H1 (cell line): Measurements from ENCODE around the gene MEGF11. TPM values are rescaled to one million over a fixed set of nuclear protein-coding genes. Genes with fewer than 3 reads are reported as not detected.

Source experiments
- CTCF ChIA-PET: fragments of 300-600 bp; sonication (Branson Sonifier 250); formaldehyde crosslinking; loops from one replicate; lab custom pipeline; 2021; ENCODE audit not compliant: partially characterized antibody; lab: Charles Lee
- POLR2A ChIA-PET: fragments of 300-600 bp; sonication (Branson Sonifier 250); formaldehyde crosslinking; loops from one replicate; lab custom pipeline; 2021; ENCODE audit warnings: inconsistent platforms; ENCODE audit not compliant: partially characterized antibody; lab: Charles Lee
- DNase-seq, 2 experiments: peaks; one replicate each; pipeline versions ENCODE4 v3.0.0 to v3.0.0-alpha.2; 2010 to 2022; ENCODE audit warnings: low spot score in 2 of 2, low read depth in 1 of 2, mixed read lengths in 1 of 2
- FAIRE-seq: peaks from 2 replicates; lab custom pipeline; 2011; peaks lifted over from hg19 to GRCh38; lab: Jason Lieb, UNC
- H2AFZ ChIP-seq: 2 replicates; pipeline ENCODE4 v1.8.1; 2012; ENCODE audit warnings: low read length, inconsistent platforms
- H2AK5ac ChIP-seq: 2 replicates; pipeline ENCODE4 v1.6.1; 2013; ENCODE audit warnings: low read depth, low read length
- H2BK120ac ChIP-seq: replicated peaks from 2 replicates; pipeline ENCODE3; 2013; ENCODE audit warnings: low read depth, low read length, inconsistent platforms
- H2BK12ac ChIP-seq: 2 replicates; pipeline ENCODE4 v1.6.1; 2013; ENCODE audit warnings: low read depth, low read length
- H2BK15ac ChIP-seq: 2 replicates; pipeline ENCODE4 v1.6.1; 2013; ENCODE audit warnings: low read length
- H2BK20ac ChIP-seq: 2 replicates; pipeline ENCODE4 v1.6.1; 2013; ENCODE audit warnings: low read length
- H2BK5ac ChIP-seq: 2 replicates; pipeline ENCODE4 v1.6.1; 2013; ENCODE audit warnings: low read depth, low read length
- H3K14ac ChIP-seq: 2 replicates; pipeline ENCODE4 v1.6.1; 2013; ENCODE audit warnings: inconsistent platforms; ENCODE audit not compliant: insufficient read length
- H3K18ac ChIP-seq: 2 replicates; pipeline ENCODE4 v1.6.1; 2013; ENCODE audit warnings: low read length; ENCODE audit errors: extremely low read depth
- H3K23ac ChIP-seq: 2 replicates; pipeline ENCODE4 v1.6.1; 2013; ENCODE audit warnings: inconsistent platforms; ENCODE audit not compliant: insufficient read length
- H3K23me2 ChIP-seq: 2 replicates; pipeline ENCODE4 v1.6.1; 2013; ENCODE audit warnings: low read depth, low read length
- H3K27ac ChIP-seq: 2 replicates; pipeline ENCODE4 v1.6.1; 2011; ENCODE audit warnings: low read depth, low read length, inconsistent platforms
- H3K27me3 ChIP-seq, 4 experiments: replicated peaks in 1 of 4; 1 replicate in 1 of 4; 2 replicates in 3 of 4; pipeline versions ENCODE4 v1.6.1 to v1.8.1; 2011 to 2013; ENCODE audit warnings: low read length in 3 of 4, mild to moderate bottlenecking in 3 of 4, inconsistent platforms in 2 of 4, mixed read lengths in 2 of 4, moderate library complexity in 1 of 4; ENCODE audit not compliant: control insufficient read depth in 3 of 4, insufficient read depth in 3 of 4; ENCODE audit errors: extremely low read depth in 1 of 4
- H3K36me3 ChIP-seq, 4 experiments: 2 replicates each; pipeline versions ENCODE4 v1.6.1 to v1.8.1; 2011 to 2013; ENCODE audit warnings: mild to moderate bottlenecking in 4 of 4, low read length in 3 of 4, moderate library complexity in 2 of 4, control low read depth in 1 of 4, inconsistent platforms in 1 of 4; ENCODE audit not compliant: insufficient read depth in 4 of 4, control insufficient read depth in 2 of 4
- H3K4ac ChIP-seq: replicated peaks from 2 replicates; pipeline ENCODE3; 2013; ENCODE audit warnings: low read length, low read depth, mixed read lengths, inconsistent platforms; ENCODE audit not compliant: insufficient read length
- H3K4me1 ChIP-seq, 4 experiments: replicated peaks in 1 of 4; 1 replicate in 1 of 4; 2 replicates in 3 of 4; pipeline versions ENCODE4 v1.6.1 to v1.8.1; 2011 to 2013; ENCODE audit warnings: low read length in 3 of 4, inconsistent platforms in 2 of 4, mixed read lengths in 1 of 4; ENCODE audit not compliant: insufficient read depth in 4 of 4, control insufficient read depth in 3 of 4
- H3K4me2 ChIP-seq, 2 experiments: 2 replicates each; pipeline versions ENCODE4 v1.6.1 to v1.8.1; 2011 to 2013; ENCODE audit warnings: low read depth in 2 of 2, low read length in 2 of 2, control low read depth in 1 of 2, inconsistent platforms in 1 of 2, mild to moderate bottlenecking in 1 of 2; ENCODE audit not compliant: insufficient read depth in 1 of 2
- H3K4me3 ChIP-seq, 4 experiments: fragments of 200-600, 300-600 bp in 1 of 4; sonication (generic), shearing (Covaris generic), sonication (Bioruptor Twin) in 1 of 4; 2 replicates each; pipeline versions ENCODE4 v1.5.1 to v1.8.1; 2011 to 2016; ENCODE audit warnings: low read length in 4 of 4, low read depth in 3 of 4, control low read depth in 2 of 4, inconsistent platforms in 2 of 4, mild to moderate bottlenecking in 2 of 4, mixed read lengths in 1 of 4, moderate library complexity in 1 of 4; ENCODE audit not compliant: insufficient read depth in 2 of 4; ENCODE audit errors: extremely low read depth in 1 of 4
- H3K56ac ChIP-seq: replicated peaks from 2 replicates; pipeline ENCODE3; 2013; ENCODE audit warnings: low read depth, mild to moderate bottlenecking, mixed read lengths, low read length, inconsistent platforms; ENCODE audit not compliant: insufficient read length
- H3K79me1 ChIP-seq: 2 replicates; pipeline ENCODE4 v1.6.1; 2013; ENCODE audit warnings: low read depth, low read length, control low read depth
- H3K79me2 ChIP-seq, 2 experiments: 2 replicates each; pipeline versions ENCODE4 v1.6.1 to v1.8.1; 2012 to 2013; ENCODE audit warnings: low read length in 2 of 2, mild to moderate bottlenecking in 2 of 2, inconsistent platforms in 1 of 2; ENCODE audit not compliant: insufficient read depth in 2 of 2, control insufficient read depth in 1 of 2
- H3K9ac ChIP-seq, 4 experiments: replicated peaks in 1 of 4; 1 replicate in 1 of 4; 2 replicates in 3 of 4; pipeline versions ENCODE4 v1.6.1 to v1.8.1; 2011 to 2013; ENCODE audit warnings: low read depth in 3 of 4, low read length in 3 of 4, control low read depth in 2 of 4, mild to moderate bottlenecking in 2 of 4, moderate library complexity in 2 of 4, inconsistent platforms in 1 of 4; ENCODE audit errors: extremely low read depth in 1 of 4
- H3K9me3 ChIP-seq, 2 experiments: 2 replicates each; pipeline versions ENCODE4 v1.6.1 to v1.8.1; 2012 to 2013; ENCODE audit warnings: mild to moderate bottlenecking in 2 of 2, moderate library complexity in 2 of 2, control low read depth in 1 of 2, inconsistent platforms in 1 of 2, low read depth in 1 of 2, low read length in 1 of 2, mixed read lengths in 1 of 2; ENCODE audit not compliant: insufficient read depth in 2 of 2
- H4K20me1 ChIP-seq, 2 experiments: replicated peaks in 1 of 2; 2 replicates each; pipeline versions ENCODE3 to v1.8.1; 2011 to 2013; ENCODE audit warnings: inconsistent platforms in 2 of 2, low read length in 2 of 2, mild to moderate bottlenecking in 1 of 2; ENCODE audit not compliant: insufficient read depth in 2 of 2, control insufficient read depth in 1 of 2
- H4K5ac ChIP-seq: 2 replicates; pipeline ENCODE4 v1.6.1; 2013; ENCODE audit warnings: low read length, low read depth, mixed read lengths, inconsistent platforms; ENCODE audit not compliant: insufficient read length
- H4K8ac ChIP-seq: 2 replicates; pipeline ENCODE4 v1.8.0; 2013; ENCODE audit warnings: mild to moderate bottlenecking, moderate library complexity, low read length, inconsistent platforms; ENCODE audit not compliant: insufficient read depth; ENCODE audit errors: extremely low read depth
- H4K91ac ChIP-seq: replicated peaks from 2 replicates; pipeline ENCODE3; 2013; ENCODE audit warnings: low read length, mixed read lengths, inconsistent platforms; ENCODE audit not compliant: insufficient read length
- BRCA1 ChIP-seq: IDR thresholded peaks from 2 replicates; pipeline ENCODE4 v1.6.1; 2012; ENCODE audit warnings: low read depth, low read length, improper control_type of control experiment
- FOSL1 ChIP-seq: IDR thresholded peaks from 2 replicates; pipeline ENCODE4 v1.6.1; 2011; ENCODE audit warnings: mild to moderate bottlenecking, low read depth, low read length, moderate library complexity; ENCODE audit not compliant: insufficient read depth
- POU5F1 ChIP-seq: IDR thresholded peaks from 2 replicates; pipeline ENCODE4 v1.6.1; 2011; ENCODE audit warnings: low read depth, mild to moderate bottlenecking, low read length, moderate library complexity
- RAD21 ChIP-seq, 2 experiments: IDR thresholded peaks in 1 of 2; conservative IDR thresholded peaks in 1 of 2; 2 replicates each; pipeline ENCODE4 v1.6.1; 2011; ENCODE audit warnings: low read depth in 2 of 2, low read length in 2 of 2, improper control_type of control experiment in 1 of 2, inconsistent platforms in 1 of 2, mild to moderate bottlenecking in 1 of 2, moderate library complexity in 1 of 2
- TAF7 ChIP-seq: optimal IDR thresholded peaks from 2 replicates; pipeline ENCODE3; 2011; ENCODE audit warnings: low read depth, mild to moderate bottlenecking, inconsistent platforms, low read length, moderate library complexity, borderline replicate concordance
- TBP ChIP-seq: IDR thresholded peaks from 2 replicates; pipeline ENCODE4 v1.6.1; 2011; ENCODE audit warnings: low read depth, low read length, improper control_type of control experiment
- TCF12 ChIP-seq: IDR thresholded peaks from 2 replicates; pipeline ENCODE4 v1.6.1; 2011; ENCODE audit warnings: low read depth, mild to moderate bottlenecking, low read length
- TEAD4 ChIP-seq: IDR thresholded peaks from 2 replicates; pipeline ENCODE4 v1.6.1; 2012; ENCODE audit warnings: low read depth, low read length, inconsistent platforms, mixed read lengths
- WGBS, 2 experiments: shearing (Covaris generic) in 1 of 2; methylation state at CpG; one replicate each; pipeline versions ENCODE4 v1.1.6 to v1.1.7; 2013 to 2015; ENCODE audit warnings: low lambda C conversion rate in 2 of 2, mixed read lengths in 2 of 2, inconsistent platforms in 1 of 2, low coverage in 1 of 2, missing lambda C conversion rate in 1 of 2; ENCODE audit not compliant: insufficient replicate concordance in 2 of 2, insufficient coverage in 1 of 2, insufficient read length in 1 of 2; ENCODE audit errors: extremely low coverage in 1 of 2, missing lambda C conversion rate in 1 of 2; 5-methylcytosine and 5-hydroxymethylcytosine counted together
- polyA plus RNA-seq, 7 experiments: library from polyadenylated mRNA; depleted of rRNA in 3 of 7; stranded (reverse) in 5 of 7; unstranded in 2 of 7; fragments of >200 nt in 5 of 7; fragments of 200-250 nt in 2 of 7; gene quantifications; 1 replicate in 5 of 7; 2 replicates in 1 of 7; 4 replicates in 1 of 7; pipeline versions ENCODE4 v1.2.1 to v1.2.3, GENCODE V29; 2011 to 2013; ENCODE audit warnings: missing spikeins in 2 of 7, mixed read lengths in 2 of 7
- total RNA-seq: library from RNA; stranded (reverse); fragmentation: NEBNext Ultra II Directional; extraction: Animal tissue kit (Norgen Biotek cat#: 25700); gene quantifications from 2 replicates; pipeline ENCODE4 v1.2.1, GENCODE V29; 2021
- TF ChIP-seq, protein P1 (sequence below), 3 experiments: IDR thresholded peaks; 1 replicate in 2 of 3; 2 replicates in 1 of 3; pipeline versions ENCODE4 v1.5.1 to v1.6.1; 2011; ENCODE audit warnings: low read length in 3 of 3, mild to moderate bottlenecking in 3 of 3, inconsistent platforms in 2 of 3, low read depth in 1 of 3, moderate library complexity in 1 of 3; ENCODE audit not compliant: insufficient read depth in 1 of 3; ENCODE audit errors: control extremely low read depth in 1 of 3
- TF ChIP-seq, protein P2 (sequence below): IDR thresholded peaks from 2 replicates; pipeline ENCODE4 v1.6.1; 2011; ENCODE audit warnings: low read length, improper control_type of control experiment

Gene MEGF11
- total and polyA plus RNA-seq, 2 of the 8 experiments (the other 6 are each of a cell fraction or from before 2014, with no cell fraction given), result 4.4 to 4.8 TPM

DNA sequence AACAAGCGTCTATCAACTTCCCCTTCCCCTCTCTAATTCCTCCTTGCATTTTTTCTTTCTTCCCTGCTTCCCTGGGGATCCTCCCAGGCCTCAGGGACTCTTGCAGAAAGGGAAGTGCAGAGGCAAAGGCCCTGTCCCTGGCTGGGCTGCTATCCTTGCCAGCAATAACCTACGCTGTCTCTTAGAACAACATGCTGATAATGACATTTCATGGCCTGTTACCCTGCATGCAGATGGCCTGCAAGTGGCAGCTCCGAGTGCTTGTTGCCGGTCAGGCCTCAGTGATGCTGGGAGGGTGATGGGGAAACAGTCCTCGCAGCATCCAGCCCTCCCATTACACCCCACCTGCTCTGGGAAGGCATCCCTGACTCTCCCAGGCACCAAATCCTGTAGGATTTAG lies 216.7 kb downstream of the MEGF11 start:
- no peak for FAIRE-seq
- no peak overlapping the region for H4K8ac ChIP-seq
- no peak overlapping the region for H3K4me2 ChIP-seq
- no peak overlapping the region for H4K91ac ChIP-seq
- no peak overlapping the region for H2BK120ac ChIP-seq
- ChIA-PET CTCF (interaction anchor here (0.6 to 2.3 kb wide), 8 partner anchors 10 to 211 kb away, joined by 3 to 6 read pairs (median 4); no protein-coding TSS in a partner anchor), POLR2A (interaction anchor here (1.1 to 1.2 kb wide), 2 partner anchors 9 to 11 kb away, joined by 3 read pairs; no protein-coding TSS in a partner anchor)
- H2BK5ac ChIP-seq, result no peak overlapping the region
- no peak overlapping the region for H3K4me3 ChIP-seq
- no peaks in the 10 kb centered on the region for H3K23me2 ChIP-seq
- H3K18ac ChIP-seq, result no peak overlapping the region
- H3K36me3 ChIP-seq, result no peaks in the 10 kb centered on the region
- H2AK5ac ChIP-seq, result no peak overlapping the region
- H3K56ac ChIP-seq, result no peak overlapping the region
- H4K20me1 ChIP-seq, result no peaks in the 10 kb centered on the region
- no peak for DNase-seq
- no peak overlapping the region for H3K27ac ChIP-seq
- no peak overlapping the region; the same call in 1 of the 2 replicates for H2BK12ac ChIP-seq
- no peak overlapping the region for H3K14ac ChIP-seq
- no peak overlapping the region for H2AFZ ChIP-seq
- peaks cover 14 to 16% of the 10 kb centered on the region in 2 experiments for H3K9me3 ChIP-seq
- H3K79me2 ChIP-seq, result no peaks in the 10 kb centered on the region
- H2BK15ac ChIP-seq, result peak overlapping the region; percentile 4; the same call in 1 of the 2 replicates
- no peak overlapping the region for H3K23ac ChIP-seq
- peaks cover 16 to 31% (median 27%) of the 10 kb centered on the region in 4 experiments for H3K4me1 ChIP-seq
- H3K27me3 ChIP-seq, result peaks cover 0 to 2% (median 0%) of the 10 kb centered on the region in 4 experiments; a peak in 1 of 7 replicates
- H3K4ac ChIP-seq, result no peak overlapping the region
- H3K9ac ChIP-seq, result no peak overlapping the region
- 82% methylated on average over 5 of the region's 5 CpGs; no CpG with 5 or more reads in 1 of the 2 experiments for WGBS, 2 experiments
- no peak overlapping the region for H4K5ac ChIP-seq
- no peaks in the 10 kb centered on the region for H3K79me1 ChIP-seq
- peak overlapping the region; percentile 48; the same call in 1 of the 2 replicates for H2BK20ac ChIP-seq
- TF ChIP-seq RAD21 (IDR thresholded peaks at IDR 0.05 in 1 of 2, conservative IDR thresholded peaks at IDR 0.05 in 1 of 2; ENCODE audit: low read depth in 2 of 2, low read length in 2 of 2) (no peak), TBP (no peak), BRCA1 (no peak), FOSL1 (no peak), TCF12 (no peak), POU5F1 (no peak), TEAD4 (no peak), TAF7 (no peak)
- TF ChIP-seq, protein P1, sequence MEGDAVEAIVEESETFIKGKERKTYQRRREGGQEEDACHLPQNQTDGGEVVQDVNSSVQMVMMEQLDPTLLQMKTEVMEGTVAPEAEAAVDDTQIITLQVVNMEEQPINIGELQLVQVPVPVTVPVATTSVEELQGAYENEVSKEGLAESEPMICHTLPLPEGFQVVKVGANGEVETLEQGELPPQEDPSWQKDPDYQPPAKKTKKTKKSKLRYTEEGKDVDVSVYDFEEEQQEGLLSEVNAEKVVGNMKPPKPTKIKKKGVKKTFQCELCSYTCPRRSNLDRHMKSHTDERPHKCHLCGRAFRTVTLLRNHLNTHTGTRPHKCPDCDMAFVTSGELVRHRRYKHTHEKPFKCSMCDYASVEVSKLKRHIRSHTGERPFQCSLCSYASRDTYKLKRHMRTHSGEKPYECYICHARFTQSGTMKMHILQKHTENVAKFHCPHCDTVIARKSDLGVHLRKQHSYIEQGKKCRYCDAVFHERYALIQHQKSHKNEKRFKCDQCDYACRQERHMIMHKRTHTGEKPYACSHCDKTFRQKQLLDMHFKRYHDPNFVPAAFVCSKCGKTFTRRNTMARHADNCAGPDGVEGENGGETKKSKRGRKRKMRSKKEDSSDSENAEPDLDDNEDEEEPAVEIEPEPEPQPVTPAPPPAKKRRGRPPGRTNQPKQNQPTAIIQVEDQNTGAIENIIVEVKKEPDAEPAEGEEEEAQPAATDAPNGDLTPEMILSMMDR (IDR thresholded peaks at IDR 0.05; ENCODE audit: control extremely low read depth in 1 of 3, insufficient read depth in 1 of 3, low read depth in 1 of 3, low read length in 3 of 3), result no peak
- TF ChIP-seq, protein P2, sequence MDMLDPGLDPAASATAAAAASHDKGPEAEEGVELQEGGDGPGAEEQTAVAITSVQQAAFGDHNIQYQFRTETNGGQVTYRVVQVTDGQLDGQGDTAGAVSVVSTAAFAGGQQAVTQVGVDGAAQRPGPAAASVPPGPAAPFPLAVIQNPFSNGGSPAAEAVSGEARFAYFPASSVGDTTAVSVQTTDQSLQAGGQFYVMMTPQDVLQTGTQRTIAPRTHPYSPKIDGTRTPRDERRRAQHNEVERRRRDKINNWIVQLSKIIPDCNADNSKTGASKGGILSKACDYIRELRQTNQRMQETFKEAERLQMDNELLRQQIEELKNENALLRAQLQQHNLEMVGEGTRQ, result no peak
